ENCODE results near the gene CTIF.

- TF ChIP-seq POLR2AphosphoS5 (IDR thresholded peaks at IDR 0.05; ENCODE audit: low read depth, low read length) = no peak
- no peak for TF ChIP-seq POLR2A (IDR thresholded peaks at IDR 0.05; ENCODE audit: low read depth, low read length)
- no peak for TF ChIP-seq TAF1 (IDR thresholded peaks at IDR 0.05; ENCODE audit: borderline replicate concordance, low read depth, low read length)
Observed at GRCh38 chr18:48897531-48897930, 358.7 kb downstream of the CTIF start.
